OCI-LY7 (cell line): Measurements from ENCODE around the gene ZBTB48. TPM values are rescaled to one million over a fixed set of nuclear protein-coding genes. Genes with fewer than 3 reads are reported as not detected.
A peak's percentile ranks its signal among the peaks of the same experiment; 100 is the strongest.

Experiments used
- BruUV-seq: library from RNA; stranded (reverse); fragments of 400-500 nt; replicated peaks from 2 replicates; lab custom pipeline; 2021; lab: Mats Ljungman, UMichigan
- CTCF ChIA-PET: fragments of 300-600 bp; sonication (Branson Sonifier 250); formaldehyde crosslinking; loops from one replicate; lab custom pipeline; 2022; ENCODE audit warnings: antibody characterized with exemption; ENCODE audit not compliant: unreplicated experiment; lab: Charles Lee
- POLR2A ChIA-PET: fragments of 300-600 bp; sonication (Branson Sonifier 250); formaldehyde crosslinking; loops from one replicate; lab custom pipeline; 2022; ENCODE audit warnings: antibody characterized with exemption; lab: Charles Lee
- DNase-seq: peaks from one replicate; pipeline ENCODE4 v3.0.0-alpha.2; 2015; ENCODE audit warnings: low spot score
- H2AFZ ChIP-seq: fragments of 200-600 bp; sonication (generic), shearing (Covaris generic); 2 replicates; pipeline ENCODE4 v1.6.1; 2014; ENCODE audit warnings: mild to moderate bottlenecking, antibody characterized with exemption, low read length, moderate library complexity
- H3K27ac ChIP-seq: fragments of 200-600 bp; sonication (generic); 2 replicates; pipeline ENCODE4 v1.5.1; 2014; ENCODE audit warnings: mixed run types, low read depth, mild to moderate bottlenecking, moderate library complexity, low read length, inconsistent platforms; ENCODE audit not compliant: poor library complexity, severe bottlenecking
- H3K36me3 ChIP-seq: fragments of 200-600 bp; sonication (generic); 2 replicates; pipeline ENCODE4 v1.6.1; 2014; ENCODE audit warnings: mild to moderate bottlenecking, antibody characterized with exemption, low read length, moderate library complexity, mixed read lengths; ENCODE audit not compliant: insufficient read depth
- H3K4me1 ChIP-seq: fragments of 200-600 bp; sonication (generic); 2 replicates; pipeline ENCODE4 v1.5.1; 2014; ENCODE audit warnings: mild to moderate bottlenecking, low read length; ENCODE audit not compliant: insufficient read depth, poor library complexity, severe bottlenecking
- H3K4me2 ChIP-seq: fragments of 200-600 bp; sonication (generic); 2 replicates; pipeline ENCODE4 v1.6.1; 2014; ENCODE audit warnings: mild to moderate bottlenecking, low read length
- H3K4me3 ChIP-seq: fragments of 200-600 bp; sonication (generic); 2 replicates; pipeline ENCODE4 v1.5.1; 2014; ENCODE audit warnings: mild to moderate bottlenecking, low read depth, low read length; ENCODE audit not compliant: poor library complexity, severe bottlenecking
- H3K79me2 ChIP-seq: fragments of 200-600 bp; sonication (generic); 2 replicates; pipeline ENCODE4 v1.6.1; 2016; ENCODE audit warnings: low read depth, mild to moderate bottlenecking, low read length, moderate library complexity, mixed read lengths; ENCODE audit not compliant: insufficient read depth
- H3K9me2 ChIP-seq: fragments of 200-600 bp; sonication (generic); 2 replicates; pipeline ENCODE4 v1.6.1; 2016; ENCODE audit warnings: mild to moderate bottlenecking, low read length, mixed read lengths; ENCODE audit not compliant: insufficient read depth
- H3K9me3 ChIP-seq: fragments of 200-600 bp; sonication (generic); 2 replicates; pipeline ENCODE4 v1.6.1; 2014; ENCODE audit warnings: mild to moderate bottlenecking, mixed run types, low read length, mixed read lengths
- H4K20me1 ChIP-seq: fragments of 200-600 bp; sonication (generic); 2 replicates; pipeline ENCODE4 v1.6.1; 2014; ENCODE audit warnings: mild to moderate bottlenecking, antibody characterized with exemption, low read length, moderate library complexity, mixed read lengths; ENCODE audit not compliant: insufficient read depth
- CTCF ChIP-seq: fragments of 200-600 bp; sonication (generic); conservative IDR thresholded peaks from 2 replicates; pipeline ENCODE4 v1.5.1; 2014; ENCODE audit warnings: mild to moderate bottlenecking, antibody characterized with exemption, low read length, moderate library complexity, mixed read lengths
- EZH2phosphoT487 ChIP-seq: fragments of 200-600 bp; sonication (generic); IDR thresholded peaks from 2 replicates; pipeline ENCODE4 v1.6.1; 2018; ENCODE audit warnings: low read depth, borderline replicate concordance, mild to moderate bottlenecking, mixed run types, antibody characterized with exemption, low read length, moderate library complexity, mixed read lengths
- intact Hi-C: fragments of 100-400 bp; cut with micrococcal nuclease; formaldehyde crosslinking; loops from one replicate; pipeline ENCODE4 v1.10.0; 2022; ENCODE audit not compliant: unreplicated experiment
- total RNA-seq, 2 experiments: library from RNA; depleted of rRNA in 1 of 2; stranded (reverse); fragments of >200 nt in 1 of 2; shearing (Covaris generic) in 1 of 2; gene quantifications; 2 replicates each; pipeline ENCODE4 v1.2.3, GENCODE V29; 2014 to 2022

Gene ZBTB48
- total RNA-seq, 2 experiments from 2014 or later, result 41.9 to 51.3 TPM

- H3K4me2 ChIP-seq, result no peak overlapping the region
- H3K79me2 ChIP-seq, result peaks cover 9% of the 10 kb centered on the region; the same call in 1 of the 2 replicates
- DNase-seq, result no peak
- no peaks in the 10 kb centered on the region for H4K20me1 ChIP-seq
- no peak overlapping the region for H2AFZ ChIP-seq
- ChIA-PET CTCF (no interaction called here), POLR2A (no interaction called here)
- peaks cover 64% of the 10 kb centered on the region for H3K36me3 ChIP-seq
- TF ChIP-seq CTCF (no peak), EZH2phosphoT487 (no peak)
- no peaks in the 10 kb centered on the region for H3K9me2 ChIP-seq
- H3K9me3 ChIP-seq, result no peaks in the 10 kb centered on the region
- intact Hi-C loops, result no loop called here
- no peak overlapping the region for H3K4me3 ChIP-seq
- H3K27ac ChIP-seq, result no peak overlapping the region
- H3K4me1 ChIP-seq, result peaks cover 24% of the 10 kb centered on the region
- TSS peak; percentile 45 for BruUV-seq
These were observed 41.9 kb downstream of the ZBTB48 start for GRCh38 chr1:6621429-6622391.

DNA sequence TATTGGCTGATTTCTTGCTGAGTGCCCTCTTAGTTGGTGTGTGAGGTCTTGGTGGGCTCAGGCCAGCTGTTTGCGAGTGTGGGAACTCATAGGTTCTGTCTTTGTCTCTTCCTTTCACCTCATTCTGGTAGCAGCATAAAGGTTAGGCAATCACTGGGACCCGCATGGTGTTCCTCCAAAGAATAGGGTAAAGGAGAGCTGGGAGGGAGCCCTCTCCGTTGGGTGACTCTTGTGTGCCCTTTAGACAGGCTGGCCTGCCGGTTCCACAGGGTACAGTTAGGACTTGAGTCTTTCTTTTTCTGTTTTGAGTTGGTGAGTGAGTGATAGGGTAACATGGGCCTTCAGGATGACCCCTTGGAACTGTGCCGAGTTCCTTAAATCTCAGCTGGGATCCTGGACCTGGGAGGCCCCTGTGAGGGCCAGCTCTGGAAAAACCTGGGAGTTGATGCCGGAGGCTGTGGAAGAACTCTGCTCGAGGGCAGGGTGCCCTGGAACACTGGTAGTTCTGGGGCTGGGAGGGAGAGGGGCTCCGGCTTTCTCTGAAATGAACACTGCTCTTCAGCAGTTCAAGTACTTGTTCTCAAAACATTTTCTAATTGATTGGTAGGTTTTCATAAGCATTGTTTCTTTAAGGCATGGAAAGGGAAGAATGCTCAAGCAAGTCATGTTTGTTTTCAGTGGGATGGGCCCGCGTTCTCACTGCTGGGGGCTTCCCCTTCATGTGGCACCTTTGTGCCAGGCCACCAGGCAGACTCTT, 42.8 kb downstream of the ZBTB48 start:
- Histone ChIP-seq H2AFZ (no peak overlapping the region), H3K9me3 (no peaks in the 10 kb centered on the region), H3K79me2 (peaks cover 9% of the 10 kb centered on the region; the same call in 1 of the 2 replicates), H3K36me3 (peaks cover 68% of the 10 kb centered on the region), H3K4me2 (no peak overlapping the region), H3K27ac (no peak overlapping the region), H3K9me2 (no peaks in the 10 kb centered on the region), H3K4me3 (no peak overlapping the region), H3K4me1 (peaks cover 24% of the 10 kb centered on the region), H4K20me1 (no peaks in the 10 kb centered on the region)
- no TSS peak for BruUV-seq
- no peak for DNase-seq
- intact Hi-C loops, result no loop called here
- ChIA-PET CTCF (no interaction called here), POLR2A (no interaction called here)
- no peak for TF ChIP-seq EZH2phosphoT487
- TF ChIP-seq CTCF, result no peak
